Measurements from ENCODE around the gene KCTD12. TPM values are rescaled to one million over a fixed set of nuclear protein-coding genes. Genes with fewer than 3 reads are reported as not detected.
A peak's percentile ranks its signal among the peaks of the same experiment; 100 is the strongest.

Gene KCTD12
- total RNA-seq, 2 donors from 2014 or later = 30.3 to 58.4 TPM

GRCh38 chr13:76845367-76845766 is 40.8 kb downstream of the KCTD12 start:
- H3K27me3 ChIP-seq = no peaks in the 10 kb centered on the region
- H3K4me3 ChIP-seq = no peak overlapping the region
- intact Hi-C loops (cut with DNase I) = no loop called here
- H3K4me1 ChIP-seq = no peaks in the 10 kb centered on the region
- no peak for TF ChIP-seq CTCF (IDR thresholded peaks at IDR 0.05)
- H3K9me3 ChIP-seq = no peaks in the 10 kb centered on the region
- no peak overlapping the region for H3K27ac ChIP-seq
- no peak overlapping the region for H3K9ac ChIP-seq (ENCODE audit: low read depth in 2 of 2, low read length in 2 of 2)
- DNase-seq = no peak
- H3K36me3 ChIP-seq = no peaks in the 10 kb centered on the region

- DNase-seq = no peak
- no peaks in the 10 kb centered on the region for H3K4me1 ChIP-seq
- H3K27me3 ChIP-seq = no peaks in the 10 kb centered on the region
- no peak for TF ChIP-seq CTCF (IDR thresholded peaks at IDR 0.05)
- no peak overlapping the region for H3K27ac ChIP-seq
- no peaks in the 10 kb centered on the region for H3K36me3 ChIP-seq
- intact Hi-C loops (cut with DNase I) = no loop called here
- H3K9me3 ChIP-seq = no peaks in the 10 kb centered on the region
- no peak overlapping the region for H3K4me3 ChIP-seq
- no peak overlapping the region for H3K9ac ChIP-seq (ENCODE audit: low read depth in 2 of 2, low read length in 2 of 2)
Measured at GRCh38 chr13:76837801-76838200, 48.4 kb downstream of the KCTD12 start.

GRCh38 chr13:76836311-76836710 is 49.9 kb downstream of the KCTD12 start:
- no peak for TF ChIP-seq CTCF (IDR thresholded peaks at IDR 0.05)
- Histone ChIP-seq H3K9ac (ENCODE audit: low read depth in 2 of 2, low read length in 2 of 2) (no peak overlapping the region), H3K4me3 (no peak overlapping the region), H3K4me1 (no peaks in the 10 kb centered on the region), H3K27ac (no peak overlapping the region), H3K27me3 (no peaks in the 10 kb centered on the region), H3K9me3 (no peaks in the 10 kb centered on the region), H3K36me3 (no peaks in the 10 kb centered on the region)
- intact Hi-C loops (cut with DNase I) = no loop called here
- no peak for DNase-seq

GRCh38 chr13:76833441-76833954 is 52.7 kb downstream of the KCTD12 start:
- Histone ChIP-seq H3K27me3 (no peaks in the 10 kb centered on the region), H3K27ac (peak overlapping the region; percentile 59), H3K9me3 (no peaks in the 10 kb centered on the region), H3K4me3 (no peak overlapping the region), H3K4me1 (no peaks in the 10 kb centered on the region), H3K36me3 (no peaks in the 10 kb centered on the region), H3K9ac (ENCODE audit: low read depth in 2 of 2, low read length in 2 of 2) (no peak overlapping the region)
- intact Hi-C loops (cut with DNase I) = no loop called here
- TF ChIP-seq CTCF (IDR thresholded peaks at IDR 0.05) = no peak
- DNase-seq = no peak

- no peaks in the 10 kb centered on the region for H3K9me3 ChIP-seq
- no peaks in the 10 kb centered on the region for H3K4me1 ChIP-seq
- no peaks in the 10 kb centered on the region for H3K36me3 ChIP-seq
- H3K27ac ChIP-seq = peak overlapping the region; percentile 64
- intact Hi-C loops (cut with DNase I) = no loop called here
- H3K9ac ChIP-seq (ENCODE audit: low read depth in 2 of 2, low read length in 2 of 2) = no peak overlapping the region
- DNase-seq = no peak
- H3K4me3 ChIP-seq = no peak overlapping the region
- no peak for TF ChIP-seq CTCF (IDR thresholded peaks at IDR 0.05)
- H3K27me3 ChIP-seq = no peaks in the 10 kb centered on the region
Measured at GRCh38 chr13:76832258-76832988, 53.8 kb downstream of the KCTD12 start.
